HEK293T (cell line): ENCODE data around the gene HSPG2.

Source experiments
- FOXK2 ChIP-seq: fragments of 450-650 bp; IDR thresholded peaks from 2 replicates; pipeline ENCODE4 v1.6.1; 2016; ENCODE audit warnings: mild to moderate bottlenecking
- FOXM1 ChIP-seq: fragments of 450-650 bp; IDR thresholded peaks from 2 replicates; pipeline ENCODE4 v1.6.1; 2017; ENCODE audit warnings: mild to moderate bottlenecking, borderline replicate concordance
- HDGF ChIP-seq: fragments of 450-650 bp; IDR thresholded peaks from 2 replicates; pipeline ENCODE4 v1.6.1; 2017; ENCODE audit warnings: antibody characterized with exemption, borderline replicate concordance
- NFRKB ChIP-seq: fragments of 450-650 bp; IDR thresholded peaks from 2 replicates; pipeline ENCODE4 v1.6.1; 2016; ENCODE audit warnings: mild to moderate bottlenecking, moderate library complexity
- SUZ12 ChIP-seq: fragments of 450-650 bp; IDR thresholded peaks from 2 replicates; pipeline ENCODE4 v1.6.1; 2016; ENCODE audit warnings: mild to moderate bottlenecking
- ZNF384 ChIP-seq: fragments of 450-650 bp; IDR thresholded peaks from 2 replicates; pipeline ENCODE4 v1.6.1; 2016

DNA sequence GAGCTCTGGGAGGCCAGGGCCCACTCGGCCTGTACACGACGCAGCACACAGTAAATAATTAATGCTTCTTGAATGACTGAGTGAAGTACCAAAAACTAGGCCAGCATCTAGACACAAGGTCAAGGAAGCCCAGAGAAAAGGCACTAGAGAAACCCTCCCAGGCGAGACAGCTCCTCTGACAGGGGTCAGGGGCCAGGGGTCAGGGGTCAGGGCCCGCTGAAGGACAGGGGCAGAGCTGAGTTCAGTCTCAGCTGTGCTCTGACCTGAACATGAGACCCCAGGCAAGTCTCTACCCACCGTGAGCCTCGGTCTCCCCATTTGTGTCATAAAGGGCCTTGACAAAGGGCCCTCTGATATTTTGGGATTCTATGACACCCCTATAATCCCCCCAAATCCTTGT lies 68.6 kb downstream of the HSPG2 start:
- TF ChIP-seq NFRKB (no peak), SUZ12 (no peak), FOXM1 (no peak), ZNF384 (no peak), FOXK2 (no peak), HDGF (no peak)
